Transverse colon (tissue), 4 donors: ENCODE data around the gene PTPRS. TPM values are rescaled to one million over a fixed set of nuclear protein-coding genes. Genes with fewer than 3 reads are reported as not detected.

Experiments
- DNase-seq: peaks from one replicate; pipeline ENCODE4 v3.0.0-alpha.2; 2019
- H3K27ac ChIP-seq, 4 donors: fragments of 200-600 bp; sonication (generic); 2 replicates each; pipeline ENCODE4 v1.5.1; 2016 to 2018; ENCODE audit warnings: inconsistent platforms in 4 of 4
- H3K27me3 ChIP-seq: fragments of 200-600 bp; sonication (generic); 2 replicates; pipeline ENCODE4 v1.5.1; 2017; ENCODE audit warnings: inconsistent platforms
- H3K36me3 ChIP-seq, 4 donors: fragments of 200-600 bp; sonication (generic); 2 replicates each; pipeline ENCODE4 v1.5.1; 2017 to 2019; ENCODE audit warnings: inconsistent platforms in 4 of 4
- H3K4me1 ChIP-seq, 4 donors: fragments of 200-600 bp; sonication (generic); 2 replicates each; pipeline ENCODE4 v1.5.1; 2017 to 2020; ENCODE audit warnings: inconsistent platforms in 4 of 4
- H3K4me3 ChIP-seq, 4 donors: fragments of 200-600 bp; sonication (generic); 1 replicate in 1 of 4; 2 replicates in 3 of 4; pipeline versions ENCODE4 v1.5.1 to v1.6.1; 2017 to 2019; ENCODE audit warnings: inconsistent platforms in 4 of 4
- H3K9me3 ChIP-seq, 2 donors: fragments of 200-600 bp; sonication (generic); 2 replicates each; pipeline ENCODE4 v1.5.1; 2017 to 2019; ENCODE audit warnings: inconsistent platforms in 2 of 2
- EP300 ChIP-seq: sonication (generic); formaldehyde crosslinking; IDR thresholded peaks from one replicate; pipeline ENCODE4 v1.6.1; 2017; ENCODE audit warnings: antibody characterized with exemption, low read depth
- POLR2A ChIP-seq: fragments of 450-650 bp; IDR thresholded peaks from one replicate; pipeline ENCODE4 v1.6.1; 2016; ENCODE audit warnings: antibody characterized with exemption, mild to moderate bottlenecking, moderate library complexity
- POLR2AphosphoS5 ChIP-seq, 3 donors: sonication (generic); formaldehyde crosslinking; IDR thresholded peaks; one replicate each; pipeline ENCODE4 v1.6.1; 2016; ENCODE audit warnings: antibody characterized with exemption in 3 of 3
- WGBS, 2 donors: methylation state at CpG; one replicate each; pipeline ENCODE4 v1.1.5; 2018; ENCODE audit warnings: low coverage in 1 of 2; 5-methylcytosine and 5-hydroxymethylcytosine counted together
- in situ Hi-C, 4 donors: fragments of 200-750 bp; cut with MboI; loops; one replicate each; pipeline versions ENCODE4 v1.15.0 to v1.15.1; 2017; ENCODE audit warnings: low sequenced_read_pairs in 3 of 4, low pct_ligation_motif_present in 1 of 4, low pct_unique_long_range_greater_than_20kb in 1 of 4
- intact Hi-C: fragments of 100-400 bp; cut with DNase I; formaldehyde crosslinking; loops from one replicate; pipeline ENCODE4 v1.15.1; 2023; ENCODE audit warnings: low total_unique reads
- total RNA-seq, 4 donors: library from RNA; depleted of rRNA; stranded (reverse); fragments of >200 nt; gene quantifications; one replicate each; pipeline ENCODE4 v1.1.0, GENCODE V29; 2016
- TF ChIP-seq, protein P1 (sequence below), 5 experiments: fragments of 200-600 bp in 3 of 5; fragments of 450-650 bp in 2 of 5; sonication (generic) in 3 of 5; IDR thresholded peaks; 1 replicate in 2 of 5; 2 replicates in 3 of 5; pipeline ENCODE4 v1.5.1; 2016 to 2017; ENCODE audit warnings: antibody characterized with exemption in 5 of 5, inconsistent platforms in 3 of 5, mild to moderate bottlenecking in 2 of 5, moderate library complexity in 1 of 5

PTPRS gene
- total RNA-seq, 4 donors from 2014 or later, result 38.3 to 91.5 (median 58.5) TPM

DNA sequence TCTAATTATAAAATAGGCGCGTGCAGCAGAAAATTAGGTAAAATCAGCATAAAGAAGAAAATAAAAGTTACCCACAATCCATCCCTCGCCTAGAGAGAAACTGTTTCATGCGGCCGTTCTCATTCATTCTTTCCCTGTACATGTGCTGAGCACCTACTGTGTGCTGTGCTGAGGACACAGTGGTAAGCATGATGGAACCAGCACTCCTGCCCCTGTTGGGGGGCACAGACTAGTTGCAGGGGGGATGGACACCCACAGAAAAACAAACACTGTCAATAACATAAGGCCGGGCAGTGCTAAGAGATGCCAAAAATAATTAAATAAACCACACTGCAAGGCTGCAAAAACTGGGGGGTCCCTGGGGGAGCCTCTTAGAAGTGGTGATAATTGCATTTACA, 43.3 kb downstream of the PTPRS start:
- no peak overlapping the region for H3K27ac ChIP-seq
- DNase-seq, result no peak
- intact Hi-C loops, result no loop called here
- H3K36me3 ChIP-seq, result no peaks in the 10 kb centered on the region
- no peaks in the 10 kb centered on the region for H3K9me3 ChIP-seq
- WGBS, 2 donors, result 88 to 95% methylated on average over 6 of the region's 6 CpGs
- H3K4me3 ChIP-seq, result no peak overlapping the region
- peaks cover 0 to 7% (median 6%) of the 10 kb centered on the region in 4 donors for H3K4me1 ChIP-seq
- H3K27me3 ChIP-seq, result peaks cover 18% of the 10 kb centered on the region
- TF ChIP-seq POLR2A, result no peak
- TF ChIP-seq, protein P1, sequence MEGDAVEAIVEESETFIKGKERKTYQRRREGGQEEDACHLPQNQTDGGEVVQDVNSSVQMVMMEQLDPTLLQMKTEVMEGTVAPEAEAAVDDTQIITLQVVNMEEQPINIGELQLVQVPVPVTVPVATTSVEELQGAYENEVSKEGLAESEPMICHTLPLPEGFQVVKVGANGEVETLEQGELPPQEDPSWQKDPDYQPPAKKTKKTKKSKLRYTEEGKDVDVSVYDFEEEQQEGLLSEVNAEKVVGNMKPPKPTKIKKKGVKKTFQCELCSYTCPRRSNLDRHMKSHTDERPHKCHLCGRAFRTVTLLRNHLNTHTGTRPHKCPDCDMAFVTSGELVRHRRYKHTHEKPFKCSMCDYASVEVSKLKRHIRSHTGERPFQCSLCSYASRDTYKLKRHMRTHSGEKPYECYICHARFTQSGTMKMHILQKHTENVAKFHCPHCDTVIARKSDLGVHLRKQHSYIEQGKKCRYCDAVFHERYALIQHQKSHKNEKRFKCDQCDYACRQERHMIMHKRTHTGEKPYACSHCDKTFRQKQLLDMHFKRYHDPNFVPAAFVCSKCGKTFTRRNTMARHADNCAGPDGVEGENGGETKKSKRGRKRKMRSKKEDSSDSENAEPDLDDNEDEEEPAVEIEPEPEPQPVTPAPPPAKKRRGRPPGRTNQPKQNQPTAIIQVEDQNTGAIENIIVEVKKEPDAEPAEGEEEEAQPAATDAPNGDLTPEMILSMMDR (IDR thresholded peaks at IDR 0.05), result no peak
- no peak for TF ChIP-seq EP300
- no peak for TF ChIP-seq POLR2AphosphoS5 (IDR thresholded peaks at IDR 0.05)
- in situ Hi-C loops, result no loop called here

DNA sequence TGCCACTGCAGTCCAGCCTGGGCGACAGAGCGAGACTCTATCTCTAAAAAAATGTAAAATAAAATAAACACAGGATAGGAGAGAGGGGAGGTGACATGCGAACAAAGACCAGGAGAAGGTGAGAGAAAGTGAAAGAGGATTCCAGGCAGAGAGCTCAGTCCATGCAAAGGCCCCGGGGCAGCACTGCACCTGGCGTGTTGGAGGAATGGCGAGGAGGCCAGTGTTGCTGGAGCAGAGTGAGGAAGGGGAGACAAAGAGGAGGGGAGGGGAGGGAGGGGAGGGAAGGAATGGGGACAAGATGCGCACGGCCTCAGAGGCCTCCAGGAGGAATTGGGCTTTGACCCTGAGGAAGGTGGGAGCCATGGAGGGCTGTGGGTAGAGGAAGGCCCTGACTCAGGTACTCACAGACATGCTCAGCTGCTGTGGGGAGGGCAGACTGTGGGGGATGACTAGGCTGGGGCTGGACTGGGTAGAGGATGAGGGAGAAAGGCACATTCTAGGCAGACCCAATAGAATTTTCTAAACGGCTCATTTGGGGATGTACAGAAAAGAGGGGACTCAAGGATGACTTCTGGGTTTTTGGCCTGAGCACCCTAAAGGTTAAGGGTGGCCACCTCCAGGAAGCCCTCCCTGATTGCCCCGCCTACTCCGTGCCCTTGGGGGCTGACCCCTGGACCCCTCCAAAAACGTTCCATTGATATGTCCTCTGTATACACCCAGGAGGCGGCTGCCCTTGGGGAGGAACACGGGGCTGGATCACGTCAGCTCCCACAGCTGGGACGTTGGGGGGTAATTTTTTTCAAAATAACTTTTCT, 43.9 kb downstream of the PTPRS start:
- intact Hi-C loops (no loop called here), in situ Hi-C loops (no loop called here)
- 80 to 94% methylated on average over 5 to 16 of the region's 16 CpGs for WGBS, 2 donors
- TF ChIP-seq POLR2AphosphoS5 (IDR thresholded peaks at IDR 0.05), result no peak
- TF ChIP-seq EP300, result no peak
- TF ChIP-seq, protein P1 (IDR thresholded peaks at IDR 0.05), result no peak
- TF ChIP-seq POLR2A, result no peak
- Histone ChIP-seq H3K4me3 (no peak overlapping the region), H3K4me1 (peaks cover 0 to 13% (median 12%) of the 10 kb centered on the region in 4 donors), H3K36me3 (no peaks in the 10 kb centered on the region), H3K27ac (no peak overlapping the region), H3K9me3 (no peaks in the 10 kb centered on the region), H3K27me3 (peaks cover 24% of the 10 kb centered on the region)
- DNase-seq, result no peak

DNA sequence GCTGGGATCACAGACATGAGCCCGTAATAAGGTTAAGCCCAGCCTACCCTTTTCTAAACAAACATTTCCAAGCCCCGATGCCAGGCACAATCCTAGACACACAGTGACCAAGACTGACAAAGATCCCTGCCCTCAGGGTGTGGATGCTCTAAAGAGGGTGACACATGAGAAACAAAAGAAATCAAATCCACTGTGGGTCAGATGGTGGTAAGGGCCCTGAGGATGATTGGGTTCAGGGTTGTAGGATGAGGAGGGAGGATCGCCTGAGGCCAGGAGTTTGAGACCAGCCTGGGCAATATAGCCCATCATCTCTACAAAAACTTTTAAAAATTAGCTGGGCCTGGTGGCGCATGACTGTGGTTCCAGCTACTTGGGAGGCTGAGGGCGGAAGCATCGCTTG, 44.6 kb downstream of the PTPRS start:
- H3K9me3 ChIP-seq, result no peaks in the 10 kb centered on the region
- WGBS, 2 donors, result 89 to 90% methylated on average over 2 to 6 of the region's 6 CpGs
- intact Hi-C loops (no loop called here), in situ Hi-C loops (no loop called here)
- H3K27me3 ChIP-seq, result peaks cover 29% of the 10 kb centered on the region
- H3K27ac ChIP-seq, result no peak overlapping the region
- DNase-seq, result no peak
- TF ChIP-seq, protein P1 (IDR thresholded peaks at IDR 0.05), result no peak
- TF ChIP-seq POLR2A, result no peak
- no peak for TF ChIP-seq EP300
- no peak for TF ChIP-seq POLR2AphosphoS5 (IDR thresholded peaks at IDR 0.05)
- no peaks in the 10 kb centered on the region for H3K36me3 ChIP-seq
- H3K4me3 ChIP-seq, result no peak overlapping the region
- H3K4me1 ChIP-seq, result peaks cover 0 to 20% (median 18%) of the 10 kb centered on the region in 4 donors

DNA sequence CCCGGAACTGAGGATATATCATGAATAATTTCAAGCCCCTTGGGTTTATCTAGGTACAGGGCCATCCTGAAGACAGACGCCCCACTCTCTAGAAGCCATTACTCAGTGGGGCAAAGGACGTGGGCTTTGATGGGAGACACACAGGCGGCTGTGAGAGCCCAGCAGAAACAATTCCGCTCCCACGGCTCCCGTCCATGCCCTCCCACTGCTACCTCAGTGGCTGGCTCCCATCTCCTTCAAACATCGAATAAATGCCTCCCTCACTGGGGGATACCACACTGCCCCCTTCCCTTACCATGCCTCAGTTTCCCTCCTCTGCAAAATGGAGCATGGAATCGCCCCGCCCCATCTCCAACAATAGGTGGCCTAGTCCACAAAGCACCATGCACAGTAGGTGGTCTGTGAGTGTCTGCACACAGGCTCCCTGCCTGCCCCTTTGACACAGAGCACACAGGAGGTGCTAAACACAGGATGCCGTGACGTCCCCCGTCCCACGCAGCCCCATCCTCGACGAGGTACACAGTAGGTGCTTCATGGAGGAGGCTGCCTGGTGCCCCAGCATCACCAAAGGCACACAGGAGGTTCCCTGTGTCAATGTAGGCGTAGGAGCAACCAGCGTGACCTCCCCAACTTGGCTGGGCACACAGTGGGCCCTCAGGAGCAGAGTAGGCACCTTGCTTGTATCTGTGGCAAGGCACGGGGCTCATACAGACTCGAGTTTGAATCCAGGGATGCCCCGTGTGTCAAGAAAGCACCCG, 46.0 kb downstream of the PTPRS start:
- intact Hi-C loops, result no loop called here
- Histone ChIP-seq H3K27ac (no peak overlapping the region), H3K4me3 (no peak overlapping the region), H3K9me3 (no peaks in the 10 kb centered on the region), H3K36me3 (no peaks in the 10 kb centered on the region), H3K27me3 (peaks cover 29% of the 10 kb centered on the region), H3K4me1 (peaks cover 0 to 32% (median 22%) of the 10 kb centered on the region in 4 donors)
- in situ Hi-C loops, result no loop called here
- no peak for DNase-seq
- 74% methylated on average over 21 of the region's 22 CpGs; no CpG with 5 or more reads in 1 of the 2 donors for WGBS, 2 donors
- TF ChIP-seq POLR2A, result no peak
